ENCODE measurements around the gene OLFML2B.
"Not testable (repeated sequence)": the region's sequence is repeated elsewhere in the genome, so short reads cannot be mapped to it uniquely, and the experiment has no call there.

The OLFML2B gene
- 0.08 to 4.9 (median 0.59) reads per million in 18 experiments for total RNA-seq

- DNase-seq, result peak; percentile 46 to 60
These were observed at the start of gene OLFML2B for GRCh38 chr1:162023547-162024501. Gene OLFML2B, minus strand, starts transcription at chr1:162023869. Its CDS starts 439 bp downstream, at chr1:162023430.

GRCh38 chr1:162072740-162073139, 49.1 kb upstream of the OLFML2B start:
- no peak for DNase-seq

GRCh38 chr1:162070825-162071224, 47.2 kb upstream of the OLFML2B start:
- DNase-seq, result no peak

GRCh38 chr1:162070094-162070748, 46.6 kb upstream of the OLFML2B start:
- DNase-seq, result no peak

GRCh38 chr1:162069334-162070093, 45.8 kb upstream of the OLFML2B start, which contains the start of gene NOS1AP:
Gene NOS1AP, plus strand, starts transcription at chr1:162069691. Its CDS starts 487 bp downstream, at chr1:162070178.
- DNase-seq, result peak; percentile 65 to 84

GRCh38 chr1:162068301-162068700, 44.6 kb upstream of the OLFML2B start:
- no peak for DNase-seq

GRCh38 chr1:162067466-162067865, 43.8 kb upstream of the OLFML2B start:
- DNase-seq, result no peak

GRCh38 chr1:162066836-162067235, 43.2 kb upstream of the OLFML2B start:
- DNase-seq, result not testable (repeated sequence)

- DNase-seq, result peak; percentile 17 to 58
These were observed 41.3 kb upstream of the OLFML2B start for GRCh38 chr1:162065016-162065415.

GRCh38 chr1:162062542-162063015, 38.9 kb upstream of the OLFML2B start:
- DNase-seq, result no peak

GRCh38 chr1:162060314-162060713, 36.6 kb upstream of the OLFML2B start:
- DNase-seq, result no peak

GRCh38 chr1:162059721-162060120, 36.1 kb upstream of the OLFML2B start:
- no peak for DNase-seq

- DNase-seq, result no peak
These were observed 32.9 kb upstream of the OLFML2B start for GRCh38 chr1:162056579-162056978.

- peak; percentile 69 to 75 for DNase-seq
These were observed 32.4 kb upstream of the OLFML2B start for GRCh38 chr1:162056043-162056442.

GRCh38 chr1:162055062-162055461, 31.4 kb upstream of the OLFML2B start:
- no peak for DNase-seq

GRCh38 chr1:162053949-162054348, 30.3 kb upstream of the OLFML2B start:
- not testable (repeated sequence) for DNase-seq

GRCh38 chr1:162046921-162047320, 23.3 kb upstream of the OLFML2B start:
- DNase-seq, result no peak

GRCh38 chr1:162042361-162042760, 18.7 kb upstream of the OLFML2B start:
- no peak for DNase-seq

- DNase-seq, result peak; percentile 7 to 12
These were observed 17.0 kb upstream of the OLFML2B start for GRCh38 chr1:162040657-162041056.

- DNase-seq, result peak; percentile 39 to 40
These were observed 16.3 kb upstream of the OLFML2B start for GRCh38 chr1:162040001-162040400.

GRCh38 chr1:162038624-162039023, 15.0 kb upstream of the OLFML2B start:
- DNase-seq, result no peak

GRCh38 chr1:162036163-162036562, 12.5 kb upstream of the OLFML2B start:
- no peak for DNase-seq

- DNase-seq, result no peak
These were observed 11.6 kb upstream of the OLFML2B start for GRCh38 chr1:162035241-162035640.

Measured in inflammatory macrophage (primary cell).